Stimulated activated naive B cell treated with anti-CD40 and anti-IgM and Interleukin-4, amounts not matched to agents 10 μg/mL and 1 μg/mL and 100 μg/mL, for 72 hours (primary cell): ENCODE data around the gene IL31.
A peak's percentile ranks its signal among the peaks of the same experiment; 100 is the strongest.
"Not testable (repeated sequence)": the region's sequence is repeated elsewhere in the genome, so short reads cannot be mapped to it uniquely, and the experiment has no call there.

Experiments
- ATAC-seq, 2 donors: fragments of 150-1000 bp; cut with Tn5 transposase; replicated peaks; 2 replicates each; pipeline ENCODE4 v1.10.0; 2021; ENCODE audit warnings: moderate library complexity in 1 of 2
- DNase-seq: peaks from one replicate; pipeline ENCODE4 v3.0.0; 2021
- H3K27ac Mint-ChIP-seq: one replicate; pipeline ENCODE4 v1.8.0; 2022; ENCODE audit warnings: mild to moderate bottlenecking, mixed read lengths
- H3K27me3 Mint-ChIP-seq, 2 donors: one replicate each; pipeline ENCODE4 v1.8.0; 2022; ENCODE audit warnings: mixed read lengths in 2 of 2
- H3K36me3 Mint-ChIP-seq, 2 donors: one replicate each; pipeline ENCODE4 v1.8.0; 2022; ENCODE audit warnings: mixed read lengths in 2 of 2, mild to moderate bottlenecking in 1 of 2
- H3K4me1 Mint-ChIP-seq, 2 donors: one replicate each; pipeline ENCODE4 v1.8.0; 2022; ENCODE audit warnings: mixed read lengths in 2 of 2, mild to moderate bottlenecking in 1 of 2
- H3K4me3 Mint-ChIP-seq, 2 donors: one replicate each; pipeline ENCODE4 v1.8.0; 2022; ENCODE audit warnings: mild to moderate bottlenecking in 2 of 2, mixed read lengths in 2 of 2, moderate library complexity in 1 of 2
- H3K9me3 Mint-ChIP-seq, 2 donors: one replicate each; pipeline ENCODE4 v1.8.0; 2022; ENCODE audit warnings: mixed read lengths in 2 of 2, mild to moderate bottlenecking in 1 of 2

Gene IL31

DNA sequence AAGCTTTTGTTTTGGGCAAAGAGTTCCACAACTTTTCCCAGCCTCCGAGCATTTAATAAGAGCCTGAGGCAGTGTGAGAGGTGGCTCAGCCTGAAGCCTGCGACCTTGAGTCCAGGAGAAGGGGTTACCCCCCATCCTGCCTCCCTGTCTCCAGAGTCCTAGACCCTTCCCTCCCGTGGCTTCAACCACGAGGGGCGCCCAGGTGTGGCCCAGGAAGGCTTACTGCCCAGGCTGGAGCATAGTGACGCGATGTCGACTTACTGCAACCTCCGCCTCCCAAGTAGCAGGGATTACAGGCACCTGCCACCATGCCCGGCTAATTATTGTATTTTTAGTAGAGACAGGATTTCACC is 9.5 kb upstream of the IL31 start:
- H3K9me3 Mint-ChIP-seq, result no peaks in the 10 kb centered on the region
- peak overlapping the region; percentile 62 to 83 for H3K4me3 Mint-ChIP-seq
- DNase-seq (no peak), ATAC-seq (no peak)
- peak overlapping the region; percentile 31 for H3K27ac Mint-ChIP-seq
- peaks cover 14 to 31% of the 10 kb centered on the region in 2 donors for H3K4me1 Mint-ChIP-seq
- H3K36me3 Mint-ChIP-seq, result no peaks in the 10 kb centered on the region
- H3K27me3 Mint-ChIP-seq, result peaks cover 0 to 6% of the 10 kb centered on the region in 2 donors

DNA sequence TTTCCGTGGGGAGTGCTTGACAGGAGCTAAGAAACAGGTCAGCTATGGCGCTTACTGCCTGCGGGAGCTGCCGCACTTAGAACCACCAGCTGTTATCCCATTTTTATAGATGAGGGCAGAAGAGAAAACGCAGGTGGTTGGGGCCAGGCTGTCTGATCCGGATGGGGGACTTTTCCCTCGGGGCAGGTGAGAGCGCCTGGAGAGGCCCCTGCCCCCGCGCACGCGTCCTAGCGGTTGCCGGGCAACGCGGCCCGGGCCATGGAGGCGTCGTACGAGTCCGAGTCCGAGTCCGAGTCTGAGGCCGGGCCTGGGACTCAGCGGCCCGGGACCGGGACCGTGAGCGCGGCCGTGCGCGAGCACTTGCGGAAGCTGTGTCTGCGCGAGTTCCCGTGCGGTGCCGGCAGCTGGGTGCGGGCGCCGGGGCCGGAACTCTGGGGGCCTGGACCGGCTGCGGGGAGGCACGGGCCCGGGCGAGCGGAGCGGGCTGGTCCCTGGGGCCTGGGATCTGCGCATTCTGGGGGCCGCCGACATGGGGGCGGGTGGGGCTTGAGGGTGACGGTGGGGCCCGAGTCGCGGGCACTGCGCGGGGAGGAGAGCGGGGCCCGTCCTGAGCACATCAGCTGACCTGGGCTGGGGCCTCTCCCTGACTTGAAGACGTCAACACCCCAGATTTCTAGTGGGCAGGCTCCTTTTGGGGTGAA is 9.0 kb upstream of the IL31 start, which contains the start of gene LRRC43:
Gene LRRC43 (plus strand): TSS at position 237 of the 701 bp plus-strand sequence. CDS start 22 bp downstream, at position 259.
- DNase-seq (no peak), ATAC-seq (peak; percentile 59 to 64)
- H3K4me1 Mint-ChIP-seq, result peaks cover 14 to 31% of the 10 kb centered on the region in 2 donors

DNA sequence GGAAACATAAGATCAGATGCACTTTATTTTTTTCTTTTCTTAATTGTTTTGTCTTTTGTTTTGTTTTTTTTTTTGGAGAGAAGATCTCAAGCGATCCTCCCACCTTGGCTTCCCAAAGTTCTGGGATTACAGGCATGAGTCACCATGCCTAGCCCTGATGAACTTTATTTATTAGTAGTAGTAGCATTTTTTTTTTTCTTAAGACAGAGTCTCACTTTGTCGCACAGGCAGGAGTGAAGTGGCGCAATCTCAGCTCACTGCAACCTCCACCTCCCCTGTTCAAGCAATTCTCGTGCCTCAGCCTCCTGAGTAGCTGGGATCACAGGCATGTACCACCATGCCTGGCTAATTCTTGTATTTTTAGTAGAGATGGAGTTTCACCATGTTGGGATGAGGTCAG is 2.5 kb upstream of the IL31 start:
- H3K27ac Mint-ChIP-seq, H3K4me1 Mint-ChIP-seq, DNase-seq, H3K36me3 Mint-ChIP-seq, H3K9me3 Mint-ChIP-seq, H3K4me3 Mint-ChIP-seq, ATAC-seq: not testable (repeated sequence)
- peaks cover 3 to 15% of the 10 kb centered on the region in 2 donors for H3K27me3 Mint-ChIP-seq

More for the DNA sequence above, 9.0 kb upstream of the IL31 start, which contains the start of gene LRRC43:
- H3K9me3 Mint-ChIP-seq, result no peaks in the 10 kb centered on the region
- peaks cover 0 to 6% of the 10 kb centered on the region in 2 donors for H3K27me3 Mint-ChIP-seq
- peak within 1 kb of the TSS; percentile 83 to 85 for H3K4me3 Mint-ChIP-seq
- no peaks in the 10 kb centered on the region for H3K36me3 Mint-ChIP-seq
- peak within 1 kb of the TSS; percentile 88 for H3K27ac Mint-ChIP-seq

DNA sequence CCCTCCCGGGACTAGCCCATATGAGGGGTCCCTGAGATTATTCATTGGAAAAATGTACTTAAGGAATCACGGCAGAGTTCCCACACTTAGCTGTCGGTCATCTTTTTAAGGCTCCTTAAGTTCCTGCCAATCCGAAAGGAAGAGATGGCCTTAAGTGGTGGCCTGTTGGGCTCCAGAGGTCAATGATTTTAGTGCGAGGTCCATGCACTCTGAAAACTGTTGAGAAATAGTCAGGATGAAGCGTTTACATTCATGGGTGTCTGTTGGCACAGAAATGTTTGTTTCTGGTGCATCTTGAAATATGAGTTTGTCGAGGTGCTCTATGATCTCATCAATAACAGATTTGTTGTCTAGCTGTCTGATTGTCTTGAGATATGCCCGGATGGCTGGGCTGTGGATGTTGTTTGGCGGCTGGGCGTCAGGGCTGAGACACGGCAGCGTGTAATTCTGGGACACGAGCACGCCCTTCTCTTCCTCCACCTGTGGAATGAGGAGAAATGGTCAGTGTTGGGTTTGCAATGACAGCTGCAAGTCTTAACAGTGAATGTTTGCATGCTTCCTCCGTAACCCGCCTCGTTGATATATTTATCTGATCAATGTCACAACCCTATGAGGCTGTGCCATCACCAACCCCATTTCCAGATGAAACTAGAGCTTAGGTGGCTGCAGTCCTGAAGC is 1.6 kb downstream of the IL31 start:
- H3K4me1 Mint-ChIP-seq, result no peaks in the 10 kb centered on the region
- no peak for ATAC-seq
- H3K36me3 Mint-ChIP-seq, result no peaks in the 10 kb centered on the region
- no peak overlapping the region for H3K4me3 Mint-ChIP-seq
- DNase-seq, result no peak
- peaks cover 0 to 15% of the 10 kb centered on the region in 2 donors for H3K27me3 Mint-ChIP-seq
- H3K27ac Mint-ChIP-seq, result no peak overlapping the region
- H3K9me3 Mint-ChIP-seq, result no peaks in the 10 kb centered on the region

DNA sequence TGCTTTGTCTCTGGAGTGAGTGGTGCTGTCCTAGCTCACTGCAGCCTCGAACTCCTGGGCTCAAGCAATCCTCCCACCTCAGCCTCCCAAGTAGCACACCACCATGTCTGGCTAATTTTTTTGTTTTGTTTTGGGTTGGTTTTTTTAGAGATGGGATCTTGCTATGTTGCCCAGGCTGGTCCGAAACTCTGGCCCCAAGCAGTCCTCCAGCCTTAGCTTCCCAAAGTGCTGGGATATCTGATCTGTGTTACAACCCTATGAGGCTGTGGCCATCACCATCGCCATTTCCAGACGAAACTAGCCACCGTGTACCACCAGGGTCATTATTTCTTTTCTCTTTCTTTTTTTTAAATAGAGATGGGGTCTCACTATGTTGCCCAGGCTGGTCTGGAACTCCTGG is 2.6 kb downstream of the IL31 start:
- no peak for ATAC-seq

DNA sequence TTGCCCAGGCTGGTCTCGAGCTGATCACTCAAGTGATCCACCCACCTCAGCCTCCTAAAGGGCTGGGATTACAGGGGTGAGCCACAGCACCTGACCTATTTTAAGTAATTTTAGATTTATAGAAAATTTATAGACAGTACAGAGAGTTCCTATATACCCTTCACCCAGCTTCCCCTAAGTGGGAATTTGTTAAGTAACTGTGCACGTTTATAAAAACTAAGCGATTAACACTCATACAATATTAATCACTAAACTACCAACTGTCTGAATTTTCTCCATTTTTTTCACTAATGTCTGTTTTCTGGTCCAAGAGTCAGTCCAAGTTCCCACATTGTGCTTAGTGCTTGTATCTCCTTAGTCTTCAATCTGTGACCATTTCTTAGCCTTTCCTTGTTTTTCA is 5.5 kb downstream of the IL31 start:
- ATAC-seq (no peak), DNase-seq (no peak)
- H3K4me1 Mint-ChIP-seq, result no peaks in the 10 kb centered on the region
- peaks cover 0 to under 1% of the 10 kb centered on the region in 2 donors for H3K27me3 Mint-ChIP-seq
- H3K27ac Mint-ChIP-seq, result no peak overlapping the region
- H3K9me3 Mint-ChIP-seq, result no peaks in the 10 kb centered on the region
- H3K36me3 Mint-ChIP-seq, result no peaks in the 10 kb centered on the region
- H3K4me3 Mint-ChIP-seq, result no peak overlapping the region

More for the DNA sequence above, 2.6 kb downstream of the IL31 start:
- H3K9me3 Mint-ChIP-seq, result no peaks in the 10 kb centered on the region
- peaks cover 0 to 11% of the 10 kb centered on the region in 2 donors for H3K27me3 Mint-ChIP-seq
- DNase-seq, result no peak
- no peaks in the 10 kb centered on the region for H3K4me1 Mint-ChIP-seq
- H3K4me3 Mint-ChIP-seq, result no peak overlapping the region
- H3K36me3 Mint-ChIP-seq, result no peaks in the 10 kb centered on the region
- no peak overlapping the region for H3K27ac Mint-ChIP-seq

DNA sequence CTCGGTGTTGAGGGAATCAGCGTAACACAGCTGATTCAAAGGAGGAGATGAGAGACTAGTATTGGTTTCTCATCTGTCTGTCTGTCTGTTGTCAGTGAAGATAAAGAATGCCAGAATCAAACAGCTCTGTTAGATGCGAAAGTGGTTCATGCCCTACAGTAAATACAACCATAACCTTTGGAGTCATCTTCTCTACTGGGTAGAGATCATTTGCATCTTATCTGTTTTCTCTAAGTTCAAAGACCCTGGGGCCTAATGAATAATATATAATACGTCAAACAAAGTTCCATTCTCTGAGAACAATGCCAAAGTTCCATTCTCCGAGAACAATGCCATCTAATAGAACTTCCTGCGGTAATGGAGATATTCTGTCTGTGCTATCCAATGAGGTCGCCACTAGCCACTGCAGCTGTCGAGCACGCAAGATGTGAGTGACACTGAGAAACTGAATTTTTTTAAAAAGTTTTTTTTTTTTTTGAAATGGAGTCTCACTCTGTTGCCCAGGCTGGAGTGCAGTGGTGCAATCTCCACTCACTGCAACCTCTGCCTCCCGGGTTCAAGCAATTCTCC is 6.6 kb downstream of the IL31 start:
- no peaks in the 10 kb centered on the region for H3K9me3 Mint-ChIP-seq
- no peak overlapping the region for H3K27ac Mint-ChIP-seq
- no peak for DNase-seq
- H3K27me3 Mint-ChIP-seq, result no peaks in the 10 kb centered on the region
- no peaks in the 10 kb centered on the region for H3K4me1 Mint-ChIP-seq
- H3K4me3 Mint-ChIP-seq, result no peak overlapping the region
- H3K36me3 Mint-ChIP-seq, result no peaks in the 10 kb centered on the region
- ATAC-seq, result no peak

DNA sequence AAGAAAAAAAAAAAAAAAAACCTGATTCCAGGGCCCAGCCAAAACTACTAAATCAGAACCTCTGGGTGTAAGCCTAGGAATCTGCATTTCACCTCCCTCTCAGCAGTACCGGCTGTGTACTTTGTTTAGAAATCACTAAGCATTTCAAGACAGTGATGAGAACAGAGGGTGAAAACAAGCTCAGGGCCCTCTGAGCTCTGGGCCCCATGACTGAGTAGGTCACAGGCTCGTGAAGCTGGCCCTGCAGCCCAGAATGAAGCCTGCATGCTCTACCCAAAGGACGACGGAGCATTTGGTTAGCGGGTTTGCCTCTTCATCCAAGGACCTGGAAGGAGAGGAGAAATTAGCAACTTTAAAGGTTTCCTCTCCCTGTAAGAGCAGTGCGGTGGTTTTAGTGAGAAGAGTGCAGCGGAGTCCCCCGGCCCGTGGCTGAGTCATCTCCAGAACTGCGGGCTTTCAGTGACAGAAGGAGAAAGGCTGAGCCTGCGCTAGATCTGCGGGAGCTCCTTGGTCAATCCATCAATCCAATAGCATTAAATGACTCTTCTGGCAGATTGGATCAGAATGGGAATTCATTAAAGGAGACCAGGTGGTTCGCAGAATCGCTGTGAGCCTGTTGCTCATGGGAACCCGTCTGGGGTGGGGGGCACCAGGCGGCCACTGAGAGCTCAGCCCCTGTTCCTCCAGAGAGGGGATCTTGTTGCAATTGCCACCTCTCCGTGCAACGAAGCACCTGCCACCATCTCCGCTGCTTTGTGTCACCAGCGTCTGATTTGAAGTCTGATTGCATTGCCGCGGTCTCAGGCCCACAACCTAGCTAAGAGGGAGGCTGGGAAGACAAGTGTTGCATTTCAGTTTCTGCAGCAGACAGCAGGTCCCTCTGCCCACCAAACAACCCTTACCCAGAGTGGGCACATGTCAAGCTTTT is 7.3 kb downstream of the IL31 start:
- peak; percentile 55 to 90 for ATAC-seq
- Mint-ChIP-seq H3K27ac (no peak overlapping the region), H3K27me3 (no peaks in the 10 kb centered on the region), H3K4me1 (no peaks in the 10 kb centered on the region), H3K9me3 (no peaks in the 10 kb centered on the region), H3K36me3 (no peaks in the 10 kb centered on the region), H3K4me3 (no peak overlapping the region)
- no peak for DNase-seq

DNA sequence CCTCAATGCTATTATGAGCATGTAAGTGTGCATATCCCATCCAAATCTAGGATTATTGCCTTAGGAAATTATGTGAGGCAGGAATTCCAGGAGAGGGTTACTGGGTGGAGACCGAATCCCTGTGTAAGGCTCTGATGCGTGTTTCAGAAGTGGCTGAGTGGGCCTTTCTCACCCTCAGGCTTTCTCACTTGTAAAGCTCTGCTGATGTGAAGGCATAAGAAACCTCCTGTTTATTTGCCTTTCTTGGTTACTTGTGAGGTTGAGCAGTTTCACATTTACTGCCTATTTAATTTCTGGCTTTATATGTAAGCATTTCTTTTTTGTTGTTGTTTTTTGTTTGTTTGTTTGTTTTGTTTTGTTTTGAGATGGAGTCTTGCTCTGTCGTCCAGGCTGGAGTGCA is 11.0 kb downstream of the IL31 start:
- H3K27ac Mint-ChIP-seq, result no peak overlapping the region
- H3K4me3 Mint-ChIP-seq, result no peak overlapping the region

DNA sequence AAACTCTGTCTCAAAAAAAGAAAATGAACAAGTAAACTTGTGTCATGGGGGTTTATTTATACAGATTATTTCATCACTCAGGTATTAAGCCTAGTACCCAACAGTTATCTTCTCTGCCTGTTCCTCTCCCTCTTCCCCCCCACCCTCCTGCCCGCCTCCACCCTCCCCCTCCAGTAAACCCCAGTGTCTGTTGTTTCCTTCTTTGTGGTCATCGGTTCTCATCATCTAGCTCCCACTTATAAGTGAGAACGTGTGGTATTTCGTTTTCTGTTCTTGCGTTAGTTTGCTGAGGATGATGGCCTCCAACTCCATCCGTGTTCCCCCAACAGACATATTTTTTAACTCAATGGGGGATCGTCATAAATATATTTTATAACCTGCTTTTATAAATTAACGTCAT is 12.3 kb downstream of the IL31 start:
- H3K9me3 Mint-ChIP-seq, result no peaks in the 10 kb centered on the region
- DNase-seq (no peak), ATAC-seq (no peak)
- no peaks in the 10 kb centered on the region for H3K4me1 Mint-ChIP-seq
- H3K27ac Mint-ChIP-seq, result no peak overlapping the region
- no peaks in the 10 kb centered on the region for H3K36me3 Mint-ChIP-seq
- no peak overlapping the region for H3K4me3 Mint-ChIP-seq
- no peaks in the 10 kb centered on the region for H3K27me3 Mint-ChIP-seq

More for the DNA sequence above, 11.0 kb downstream of the IL31 start:
- no peaks in the 10 kb centered on the region for H3K9me3 Mint-ChIP-seq
- no peaks in the 10 kb centered on the region for H3K4me1 Mint-ChIP-seq
- no peaks in the 10 kb centered on the region for H3K27me3 Mint-ChIP-seq
- DNase-seq (no peak), ATAC-seq (no peak)
- H3K36me3 Mint-ChIP-seq, result no peaks in the 10 kb centered on the region

DNA sequence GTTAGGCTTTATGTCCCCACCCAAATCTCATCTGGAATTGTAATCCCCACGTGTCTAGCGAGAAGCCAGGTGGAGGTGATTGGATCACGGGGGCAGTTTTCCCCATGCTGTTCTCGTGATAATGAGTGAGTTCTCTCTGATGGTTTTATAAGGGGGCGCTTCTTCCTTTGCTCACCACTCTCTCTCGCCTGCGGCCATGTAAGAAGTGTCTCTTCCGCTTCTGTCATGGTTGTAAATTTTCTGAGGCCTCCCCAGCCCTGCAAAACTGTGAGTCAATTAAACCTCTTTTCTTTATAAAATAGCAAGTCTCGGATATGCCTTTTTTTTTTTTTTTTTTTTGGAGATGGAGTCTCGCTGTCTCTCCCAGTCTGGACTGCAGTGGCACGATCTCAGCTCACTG is 13.3 kb downstream of the IL31 start:
- no peak for DNase-seq
- H3K36me3 Mint-ChIP-seq, result no peaks in the 10 kb centered on the region
- no peak overlapping the region for H3K4me3 Mint-ChIP-seq
- no peaks in the 10 kb centered on the region for H3K9me3 Mint-ChIP-seq
- H3K27me3 Mint-ChIP-seq, result no peaks in the 10 kb centered on the region
- no peak overlapping the region for H3K27ac Mint-ChIP-seq
- no peak for ATAC-seq
- H3K4me1 Mint-ChIP-seq, result no peaks in the 10 kb centered on the region

DNA sequence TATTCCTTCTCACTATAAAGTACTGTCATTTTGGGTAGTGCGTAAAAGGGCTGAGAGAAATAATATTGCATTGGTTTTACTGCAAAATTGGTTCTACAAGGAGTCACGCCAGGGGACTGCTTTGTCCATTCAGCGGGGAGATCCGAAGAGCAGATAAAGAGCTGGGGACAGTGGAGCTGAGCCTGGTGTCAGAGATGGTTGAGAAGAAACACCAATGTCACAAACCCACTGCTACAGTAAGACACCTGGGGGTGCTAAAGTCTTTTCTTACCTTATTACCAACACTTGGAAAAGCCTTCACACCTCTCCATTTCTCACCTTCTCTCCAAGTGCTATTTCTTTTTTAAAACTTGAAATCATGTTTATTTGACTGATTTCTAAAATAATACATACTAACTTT is 14.1 kb downstream of the IL31 start:
- ATAC-seq (no peak), DNase-seq (no peak)
- no peaks in the 10 kb centered on the region for H3K36me3 Mint-ChIP-seq
- H3K4me3 Mint-ChIP-seq, result no peak overlapping the region
- H3K27me3 Mint-ChIP-seq, result no peaks in the 10 kb centered on the region
- no peaks in the 10 kb centered on the region for H3K4me1 Mint-ChIP-seq
- no peaks in the 10 kb centered on the region for H3K9me3 Mint-ChIP-seq
- no peak overlapping the region for H3K27ac Mint-ChIP-seq

DNA sequence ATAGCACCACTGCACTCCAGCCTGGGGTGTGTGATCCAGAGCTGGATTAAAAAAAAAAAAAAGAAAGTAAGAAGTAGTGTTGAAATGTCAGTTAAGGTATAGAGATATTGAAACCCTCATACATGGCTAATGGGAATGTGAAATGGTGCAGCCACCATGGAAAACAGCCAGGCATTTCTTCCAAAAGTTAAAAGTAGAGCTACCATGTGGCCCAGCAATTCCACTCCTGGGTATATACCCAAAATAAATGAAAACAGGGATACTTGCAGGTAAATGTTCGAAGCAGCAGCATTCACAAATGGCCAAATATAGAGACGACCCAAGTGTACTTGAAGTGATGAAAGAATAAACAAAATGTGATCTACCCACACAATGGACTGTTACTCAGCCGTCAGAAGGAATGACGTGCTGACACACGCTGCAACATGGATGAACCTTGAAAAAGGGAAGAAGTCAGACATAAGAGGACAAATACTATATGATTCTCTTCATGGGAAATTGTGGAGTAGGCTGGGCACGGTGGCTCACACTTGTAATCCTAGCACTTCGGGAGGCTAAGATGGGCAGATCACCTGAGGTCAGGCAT is 15.2 kb downstream of the IL31 start:
- no peak overlapping the region for H3K27ac Mint-ChIP-seq
- DNase-seq, result no peak
- no peaks in the 10 kb centered on the region for H3K9me3 Mint-ChIP-seq
- no peaks in the 10 kb centered on the region for H3K4me1 Mint-ChIP-seq
- no peak for ATAC-seq
- no peaks in the 10 kb centered on the region for H3K27me3 Mint-ChIP-seq
- H3K36me3 Mint-ChIP-seq, result no peaks in the 10 kb centered on the region
- no peak overlapping the region for H3K4me3 Mint-ChIP-seq

DNA sequence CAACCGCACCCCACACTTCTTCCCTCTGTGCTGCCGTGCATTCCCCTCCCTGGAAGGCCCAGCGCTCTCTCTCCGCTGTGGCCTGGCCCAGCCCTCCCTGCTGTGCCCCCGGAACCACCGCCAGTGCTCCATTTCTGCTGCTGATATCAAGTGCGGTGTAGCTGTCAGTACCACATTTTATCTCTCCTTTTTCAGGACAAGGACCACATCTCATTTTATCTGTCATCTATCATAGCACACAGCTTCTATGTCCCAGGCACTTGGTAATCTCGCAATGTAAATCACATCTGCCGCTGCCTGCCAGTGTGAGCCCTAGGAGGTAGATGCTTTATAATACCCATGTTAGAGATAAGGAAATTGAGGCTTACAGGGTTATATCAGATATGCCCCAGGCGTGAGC is 18.3 kb downstream of the IL31 start:
- no peak for ATAC-seq
- H3K27ac Mint-ChIP-seq, result no peak overlapping the region
- DNase-seq, result no peak
- H3K36me3 Mint-ChIP-seq, result no peaks in the 10 kb centered on the region
- H3K4me3 Mint-ChIP-seq, result no peak overlapping the region
- no peaks in the 10 kb centered on the region for H3K27me3 Mint-ChIP-seq
- no peaks in the 10 kb centered on the region for H3K9me3 Mint-ChIP-seq
- no peaks in the 10 kb centered on the region for H3K4me1 Mint-ChIP-seq
